Measurements from ENCODE around the gene SLC5A12. TPM values are rescaled to one million over a fixed set of nuclear protein-coding genes. Genes with fewer than 3 reads are reported as not detected.

The SLC5A12 gene
- polyA plus RNA-seq, 1 donor from 2014 or later: not detected

DNA sequence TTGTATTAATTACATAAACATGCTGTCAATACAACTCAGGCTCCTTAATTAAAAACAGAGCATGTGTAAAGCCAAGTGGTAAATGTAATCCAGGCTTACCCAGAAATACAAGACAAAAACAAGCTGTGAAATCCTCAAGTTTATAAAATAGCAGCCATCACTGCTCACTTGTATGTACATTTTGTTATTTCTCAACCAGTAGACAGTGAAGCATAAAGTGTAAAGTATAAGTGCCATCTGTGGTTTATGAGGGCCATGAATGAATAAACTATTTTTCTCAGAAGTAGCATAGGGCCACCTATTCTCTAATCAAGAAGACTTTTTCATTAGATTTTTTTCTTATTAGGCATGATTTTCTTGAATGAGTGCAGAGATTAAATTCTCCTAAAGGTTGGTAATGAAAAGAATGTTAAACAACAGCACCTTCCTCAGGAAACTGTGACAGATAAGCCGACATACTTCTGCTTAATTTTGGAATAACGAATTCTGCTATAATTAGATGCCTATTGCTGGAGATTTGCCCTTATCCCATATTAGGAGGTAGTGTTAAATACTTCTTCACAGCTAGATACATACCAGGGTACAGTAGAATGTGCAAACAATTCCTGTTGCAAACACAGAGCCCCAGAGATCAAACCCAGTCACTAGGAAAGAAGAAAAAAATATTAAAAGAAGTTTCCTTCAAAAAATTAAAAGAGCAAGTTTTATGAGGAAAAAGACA lies 13.0 kb downstream of the SLC5A12 start:
- Histone ChIP-seq H3K79me2 (replicated peaks; ENCODE audit: insufficient read depth, low read length) (no peaks in the 10 kb centered on the region), H3K27me3 (ENCODE audit: insufficient read depth, low read depth, low read length) (no peaks in the 10 kb centered on the region), H3K9me2 (ENCODE audit: insufficient read depth, low read length) (no peaks in the 10 kb centered on the region), H2AFZ (ENCODE audit: low read depth, low read length) (no peak overlapping the region), H3K9me3 (ENCODE audit: low read length) (no peaks in the 10 kb centered on the region), H4K20me1 (ENCODE audit: insufficient read depth) (no peaks in the 10 kb centered on the region), H3F3A (ENCODE audit: insufficient read depth, low read length, poor library complexity, severe bottlenecking) (no peaks in the 10 kb centered on the region), H3K4me3 (ENCODE audit: low read length) (no peak overlapping the region), H3K9ac (ENCODE audit: low read length) (no peak overlapping the region), H3K4me2 (ENCODE audit: low read length) (no peak overlapping the region), H3K36me3 (ENCODE audit: insufficient read depth, low read length) (no peaks in the 10 kb centered on the region), H3K27ac (ENCODE audit: low read length) (no peak overlapping the region)
- TF ChIP-seq SMC3 (conservative IDR thresholded peaks at IDR 0.05; ENCODE audit: poor library complexity) (no peak), RAD21 (conservative IDR thresholded peaks at IDR 0.05) (no peak), EZH2 (IDR thresholded peaks at IDR 0.05; ENCODE audit: borderline replicate concordance, insufficient read depth, low read length, poor library complexity, severe bottlenecking) (no peak), EP300 (conservative IDR thresholded peaks at IDR 0.05; ENCODE audit: poor library complexity, severe bottlenecking) (no peak), MXI1 (conservative IDR thresholded peaks at IDR 0.05; ENCODE audit: poor library complexity, severe bottlenecking) (no peak), POLR2AphosphoS5 (IDR thresholded peaks at IDR 0.05) (no peak)
- TF ChIP-seq, protein P1, sequence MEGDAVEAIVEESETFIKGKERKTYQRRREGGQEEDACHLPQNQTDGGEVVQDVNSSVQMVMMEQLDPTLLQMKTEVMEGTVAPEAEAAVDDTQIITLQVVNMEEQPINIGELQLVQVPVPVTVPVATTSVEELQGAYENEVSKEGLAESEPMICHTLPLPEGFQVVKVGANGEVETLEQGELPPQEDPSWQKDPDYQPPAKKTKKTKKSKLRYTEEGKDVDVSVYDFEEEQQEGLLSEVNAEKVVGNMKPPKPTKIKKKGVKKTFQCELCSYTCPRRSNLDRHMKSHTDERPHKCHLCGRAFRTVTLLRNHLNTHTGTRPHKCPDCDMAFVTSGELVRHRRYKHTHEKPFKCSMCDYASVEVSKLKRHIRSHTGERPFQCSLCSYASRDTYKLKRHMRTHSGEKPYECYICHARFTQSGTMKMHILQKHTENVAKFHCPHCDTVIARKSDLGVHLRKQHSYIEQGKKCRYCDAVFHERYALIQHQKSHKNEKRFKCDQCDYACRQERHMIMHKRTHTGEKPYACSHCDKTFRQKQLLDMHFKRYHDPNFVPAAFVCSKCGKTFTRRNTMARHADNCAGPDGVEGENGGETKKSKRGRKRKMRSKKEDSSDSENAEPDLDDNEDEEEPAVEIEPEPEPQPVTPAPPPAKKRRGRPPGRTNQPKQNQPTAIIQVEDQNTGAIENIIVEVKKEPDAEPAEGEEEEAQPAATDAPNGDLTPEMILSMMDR (IDR thresholded peaks at IDR 0.05; ENCODE audit: poor library complexity, severe bottlenecking): no peak
- TF ChIP-seq, protein P2, sequence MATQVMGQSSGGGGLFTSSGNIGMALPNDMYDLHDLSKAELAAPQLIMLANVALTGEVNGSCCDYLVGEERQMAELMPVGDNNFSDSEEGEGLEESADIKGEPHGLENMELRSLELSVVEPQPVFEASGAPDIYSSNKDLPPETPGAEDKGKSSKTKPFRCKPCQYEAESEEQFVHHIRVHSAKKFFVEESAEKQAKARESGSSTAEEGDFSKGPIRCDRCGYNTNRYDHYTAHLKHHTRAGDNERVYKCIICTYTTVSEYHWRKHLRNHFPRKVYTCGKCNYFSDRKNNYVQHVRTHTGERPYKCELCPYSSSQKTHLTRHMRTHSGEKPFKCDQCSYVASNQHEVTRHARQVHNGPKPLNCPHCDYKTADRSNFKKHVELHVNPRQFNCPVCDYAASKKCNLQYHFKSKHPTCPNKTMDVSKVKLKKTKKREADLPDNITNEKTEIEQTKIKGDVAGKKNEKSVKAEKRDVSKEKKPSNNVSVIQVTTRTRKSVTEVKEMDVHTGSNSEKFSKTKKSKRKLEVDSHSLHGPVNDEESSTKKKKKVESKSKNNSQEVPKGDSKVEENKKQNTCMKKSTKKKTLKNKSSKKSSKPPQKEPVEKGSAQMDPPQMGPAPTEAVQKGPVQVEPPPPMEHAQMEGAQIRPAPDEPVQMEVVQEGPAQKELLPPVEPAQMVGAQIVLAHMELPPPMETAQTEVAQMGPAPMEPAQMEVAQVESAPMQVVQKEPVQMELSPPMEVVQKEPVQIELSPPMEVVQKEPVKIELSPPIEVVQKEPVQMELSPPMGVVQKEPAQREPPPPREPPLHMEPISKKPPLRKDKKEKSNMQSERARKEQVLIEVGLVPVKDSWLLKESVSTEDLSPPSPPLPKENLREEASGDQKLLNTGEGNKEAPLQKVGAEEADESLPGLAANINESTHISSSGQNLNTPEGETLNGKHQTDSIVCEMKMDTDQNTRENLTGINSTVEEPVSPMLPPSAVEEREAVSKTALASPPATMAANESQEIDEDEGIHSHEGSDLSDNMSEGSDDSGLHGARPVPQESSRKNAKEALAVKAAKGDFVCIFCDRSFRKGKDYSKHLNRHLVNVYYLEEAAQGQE (IDR thresholded peaks at IDR 0.05; ENCODE audit: borderline replicate concordance): no peak

DNA sequence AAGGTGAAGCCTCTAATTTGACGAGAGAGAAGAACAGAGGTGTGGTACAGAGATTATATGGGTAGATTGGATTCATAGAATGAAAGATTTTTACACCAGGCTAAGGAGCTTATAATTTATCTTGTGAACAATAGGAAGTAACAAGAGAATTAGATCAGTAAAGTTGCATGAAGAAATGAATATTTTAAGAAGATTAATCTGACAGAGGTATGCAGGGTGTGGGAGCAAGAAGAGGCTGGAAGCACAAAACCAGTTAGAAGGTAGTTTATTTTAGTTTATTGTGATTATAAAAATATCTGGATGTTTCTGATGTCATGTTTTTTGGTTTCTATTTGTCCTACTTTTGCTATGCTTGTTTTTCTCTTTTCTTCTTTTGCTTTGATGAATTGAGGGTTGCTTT lies 15.7 kb downstream of the SLC5A12 start:
- no peaks in the 10 kb centered on the region for H3F3A ChIP-seq (ENCODE audit: insufficient read depth, low read length, poor library complexity, severe bottlenecking)
- no peak overlapping the region for H3K4me3 ChIP-seq (ENCODE audit: low read length)
- no peak overlapping the region for H2AFZ ChIP-seq (ENCODE audit: low read depth, low read length)
- no peaks in the 10 kb centered on the region for H3K36me3 ChIP-seq (ENCODE audit: insufficient read depth, low read length)
- no peak overlapping the region for H3K4me2 ChIP-seq (ENCODE audit: low read length)
- no peaks in the 10 kb centered on the region for H3K9me3 ChIP-seq (ENCODE audit: low read length)
- H3K27ac ChIP-seq (ENCODE audit: low read length): no peak overlapping the region
- H3K9ac ChIP-seq (ENCODE audit: low read length): no peak overlapping the region
- H3K27me3 ChIP-seq (ENCODE audit: insufficient read depth, low read depth, low read length): no peaks in the 10 kb centered on the region
- no peaks in the 10 kb centered on the region for H3K9me2 ChIP-seq (ENCODE audit: insufficient read depth, low read length)
- H4K20me1 ChIP-seq (ENCODE audit: insufficient read depth): no peaks in the 10 kb centered on the region
- H3K79me2 ChIP-seq (replicated peaks; ENCODE audit: insufficient read depth, low read length): no peaks in the 10 kb centered on the region
- no peak for TF ChIP-seq EP300 (conservative IDR thresholded peaks at IDR 0.05; ENCODE audit: poor library complexity, severe bottlenecking)
- TF ChIP-seq EZH2 (IDR thresholded peaks at IDR 0.05; ENCODE audit: borderline replicate concordance, insufficient read depth, low read length, poor library complexity, severe bottlenecking): no peak
- no peak for TF ChIP-seq SMC3 (conservative IDR thresholded peaks at IDR 0.05; ENCODE audit: poor library complexity)
- no peak for TF ChIP-seq RAD21 (conservative IDR thresholded peaks at IDR 0.05)
- no peak for TF ChIP-seq MXI1 (conservative IDR thresholded peaks at IDR 0.05; ENCODE audit: poor library complexity, severe bottlenecking)
- TF ChIP-seq TAF1 (IDR thresholded peaks at IDR 0.05; ENCODE audit: low read depth): no peak
- no peak for TF ChIP-seq POLR2AphosphoS5 (IDR thresholded peaks at IDR 0.05)
- TF ChIP-seq, protein P1 (IDR thresholded peaks at IDR 0.05; ENCODE audit: poor library complexity, severe bottlenecking): no peak
- TF ChIP-seq, protein P2 (IDR thresholded peaks at IDR 0.05; ENCODE audit: borderline replicate concordance): no peak

All from neural cell (in vitro differentiated cells).